Kidney (tissue), 14 donors: ENCODE measurements around the gene ATP10B. TPM values are rescaled to one million over a fixed set of nuclear protein-coding genes. Genes with fewer than 3 reads are reported as not detected.

Experiments
- DNase-seq, 5 donors: peaks; one replicate each; pipeline ENCODE4 v3.0.0-alpha.2; 2013 to 2020
- FAIRE-seq: peaks from 2 replicates; lab custom pipeline; 2012; peaks lifted over from hg19 to GRCh38; lab: Jason Lieb, UNC
- H3K27ac ChIP-seq, 2 donors: one replicate each; pipeline ENCODE4 v1.7.0; 2013; ENCODE audit warnings: low read depth in 2 of 2, low read length in 2 of 2, inconsistent platforms in 1 of 2
- H3K27me3 ChIP-seq: one replicate; pipeline ENCODE4 v1.7.1; 2013; ENCODE audit warnings: low read length, inconsistent platforms; ENCODE audit not compliant: control insufficient read depth, insufficient read depth
- H3K36me3 ChIP-seq, 3 donors: one replicate each; pipeline versions ENCODE4 v1.7.0 to v1.7.1; 2013; ENCODE audit warnings: low read length in 3 of 3, control low read depth in 1 of 3, inconsistent platforms in 1 of 3; ENCODE audit not compliant: insufficient read depth in 3 of 3, control insufficient read depth in 2 of 3
- H3K4me1 ChIP-seq, 3 donors: one replicate each; pipeline versions ENCODE4 v1.7.0 to v1.7.1; 2013; ENCODE audit warnings: low read length in 3 of 3, inconsistent platforms in 1 of 3, low read depth in 1 of 3; ENCODE audit not compliant: control insufficient read depth in 2 of 3, insufficient read depth in 2 of 3
- H3K4me3 ChIP-seq, 3 donors: one replicate each; pipeline versions ENCODE4 v1.7.0 to v1.8.1; 2013; ENCODE audit warnings: low read length in 3 of 3, control low read depth in 1 of 3, inconsistent platforms in 1 of 3
- H3K9ac ChIP-seq, 3 donors: one replicate each; pipeline versions ENCODE4 v1.7.0 to v1.7.1; 2013; ENCODE audit warnings: low read length in 3 of 3, control low read depth in 1 of 3, inconsistent platforms in 1 of 3
- H3K9me3 ChIP-seq, 3 donors: one replicate each; pipeline versions ENCODE4 v1.7.0 to v1.7.1; 2013; ENCODE audit warnings: low read length in 3 of 3, control low read depth in 1 of 3, inconsistent platforms in 1 of 3; ENCODE audit not compliant: control insufficient read depth in 2 of 3, insufficient read depth in 1 of 3
- CTCF ChIP-seq: IDR thresholded peaks from 3 replicates; pipeline ENCODE4 v1.5.1; 2012; ENCODE audit warnings: mild to moderate bottlenecking, moderate library complexity, borderline replicate concordance; ENCODE audit not compliant: insufficient read depth; ENCODE audit errors: extremely low read depth
- intact Hi-C: fragments of 100-400 bp; cut with DNase I; formaldehyde crosslinking; loops from one replicate; pipeline ENCODE4 v1.11.1; 2022
- polyA plus RNA-seq: library from polyadenylated mRNA; stranded (reverse); fragments of 350-450 nt; fragmentation: Illumina TruSeq; extraction: RNeasy Lipid Tissue Mini Kit (QIAGEN cat#74804); gene quantifications from one replicate; pipeline ENCODE4 v1.2.3, GENCODE V29; 2014; ENCODE audit warnings: low read depth, low replicate concordance; ENCODE audit not compliant: insufficient read depth
- total RNA-seq: library from RNA; stranded (reverse); fragmentation: NEBNext Ultra II Directional; extraction: Animal tissue kit (Norgen Biotek cat#: 25700); gene quantifications from one replicate; pipeline ENCODE4 v1.2.1, GENCODE V29; 2021
- donor health status: control.
- donor health status: control.
- donor health status: control.
- donor health status: control.
- donor health status: control.
- donor health status: DM: yes; HTN: yes; CAD: no.
- donor health status: Normal renal cell carcinoma (clear cell type).

The ATP10B gene
- total and polyA plus RNA-seq, 2 donors from 2014 or later, result 1.4 TPM; not detected in 1

GRCh38 chr5:160565376-160565775, 286.6 kb downstream of the ATP10B start:
- no peak overlapping the region for H3K9ac ChIP-seq
- FAIRE-seq, result no peak
- no peak for TF ChIP-seq CTCF
- DNase-seq, result no peak
- no peak overlapping the region for H3K4me3 ChIP-seq
- H3K27ac ChIP-seq, result no peak overlapping the region
- intact Hi-C loops, result no loop called here
- no peaks in the 10 kb centered on the region for H3K9me3 ChIP-seq
- H3K36me3 ChIP-seq, result no peaks in the 10 kb centered on the region
- no peaks in the 10 kb centered on the region for H3K27me3 ChIP-seq
- no peaks in the 10 kb centered on the region for H3K4me1 ChIP-seq

GRCh38 chr5:160556846-160557245, 295.2 kb downstream of the ATP10B start:
- intact Hi-C loops, result no loop called here
- Histone ChIP-seq H3K9ac (no peak overlapping the region), H3K9me3 (no peaks in the 10 kb centered on the region), H3K27ac (no peak overlapping the region), H3K4me3 (no peak overlapping the region), H3K27me3 (no peaks in the 10 kb centered on the region), H3K4me1 (no peaks in the 10 kb centered on the region), H3K36me3 (no peaks in the 10 kb centered on the region)
- DNase-seq, result no peak
- no peak for FAIRE-seq
- no peak for TF ChIP-seq CTCF

GRCh38 chr5:160555971-160556631, 295.9 kb downstream of the ATP10B start:
- Histone ChIP-seq H3K27ac (no peak overlapping the region), H3K4me1 (no peaks in the 10 kb centered on the region), H3K4me3 (no peak overlapping the region), H3K36me3 (no peaks in the 10 kb centered on the region), H3K9me3 (no peaks in the 10 kb centered on the region), H3K9ac (no peak overlapping the region), H3K27me3 (no peaks in the 10 kb centered on the region)
- FAIRE-seq (no peak), DNase-seq (peak in 3 of 5 donors; percentile 3 to 33 (median 11))
- intact Hi-C loops, result no loop called here
- TF ChIP-seq CTCF, result no peak

- Histone ChIP-seq H3K27ac (no peak overlapping the region), H3K4me1 (no peaks in the 10 kb centered on the region), H3K36me3 (no peaks in the 10 kb centered on the region), H3K9ac (no peak overlapping the region), H3K4me3 (no peak overlapping the region), H3K9me3 (no peaks in the 10 kb centered on the region), H3K27me3 (no peaks in the 10 kb centered on the region)
- DNase-seq (peak in 1 of 5 donors; percentile 3), FAIRE-seq (no peak)
- TF ChIP-seq CTCF, result no peak
- intact Hi-C loops, result no loop called here
These were observed 296.4 kb downstream of the ATP10B start for GRCh38 chr5:160555581-160555970.
